ENCODE measurements around the gene CBX5.
"Not testable (repeated sequence)": the region's sequence is repeated elsewhere in the genome, so short reads cannot be mapped to it uniquely, and the experiment has no call there.

Gene CBX5

GRCh38 chr12:54238531-54238930 is 41.4 kb downstream of the CBX5 start:
- TF ChIP-seq CTCF (conservative IDR thresholded peaks at IDR 0.05): no peak
- no peak overlapping the region for H3K27ac ChIP-seq

GRCh38 chr12:54232790-54233189 is 47.1 kb downstream of the CBX5 start:
- TF ChIP-seq CTCF (conservative IDR thresholded peaks at IDR 0.05): no peak
- H3K27ac ChIP-seq: no peak overlapping the region

GRCh38 chr12:54231269-54231668 is 48.7 kb downstream of the CBX5 start:
- H3K27ac ChIP-seq: peak overlapping the region; percentile 28

- peak; percentile 45; the same call in 1 of the 2 replicates for TF ChIP-seq CTCF (conservative IDR thresholded peaks at IDR 0.05)
Measured at GRCh38 chr12:54230555-54230954, 49.4 kb downstream of the CBX5 start.

GRCh38 chr12:54229624-54230212 is 50.2 kb downstream of the CBX5 start:
- peak overlapping the region; percentile 28; the same call in 1 of the 2 replicates for H3K27ac ChIP-seq

More at GRCh38 chr12:54230555-54230954, 49.4 kb downstream of the CBX5 start:
- H3K27ac ChIP-seq: peak overlapping the region; percentile 28

GRCh38 chr12:54228471-54228870 is 51.5 kb downstream of the CBX5 start:
- TF ChIP-seq CTCF (conservative IDR thresholded peaks at IDR 0.05): no peak
- no peak overlapping the region for H3K27ac ChIP-seq

More at GRCh38 chr12:54229624-54230212, 50.2 kb downstream of the CBX5 start:
- TF ChIP-seq CTCF (conservative IDR thresholded peaks at IDR 0.05): no peak

GRCh38 chr12:54227927-54228326 is 52.0 kb downstream of the CBX5 start:
- not testable (repeated sequence) for H3K27ac ChIP-seq

GRCh38 chr12:54227376-54227775 is 52.5 kb downstream of the CBX5 start:
- no peak for TF ChIP-seq CTCF (conservative IDR thresholded peaks at IDR 0.05)
- no peak overlapping the region for H3K27ac ChIP-seq

GRCh38 chr12:54225666-54226065 is 54.3 kb downstream of the CBX5 start:
- TF ChIP-seq CTCF (conservative IDR thresholded peaks at IDR 0.05): no peak

More at GRCh38 chr12:54225666-54226065, 54.3 kb downstream of the CBX5 start:
- no peak overlapping the region for H3K27ac ChIP-seq
